SK-N-MC (cell line): ENCODE results near the gene MIPOL1.
"Not testable (repeated sequence)": the region's sequence is repeated elsewhere in the genome, so short reads cannot be mapped to it uniquely, and the experiment has no call there.

ENCODE experiments used
- EZH2 ChIP-seq: fragments of 200-600 bp; sonication (generic); IDR thresholded peaks from one replicate; pipeline ENCODE4 v1.6.1; 2017; ENCODE audit warnings: antibody characterized with exemption
- POLR2AphosphoS5 ChIP-seq: IDR thresholded peaks from 2 replicates; pipeline ENCODE4 v1.6.1; 2012; ENCODE audit warnings: mild to moderate bottlenecking, low read depth, low read length, borderline replicate concordance

- TF ChIP-seq EZH2, POLR2AphosphoS5: not testable (repeated sequence)
Observed at GRCh38 chr14:37209617-37210016, 11.9 kb downstream of the MIPOL1 start.
